Endothelial cell of umbilical vein (primary cell): Measurements from ENCODE around the gene METRN. TPM values are rescaled to one million over a fixed set of nuclear protein-coding genes. Genes with fewer than 3 reads are reported as not detected.

Experiments used
- BruUV-seq: library from RNA; stranded (reverse); fragments of 400-500 nt; replicated peaks from 2 replicates; lab custom pipeline; 2021; lab: Mats Ljungman, UMichigan
- CTCF ChIA-PET: fragments of 300-600, 350-600 bp; sonication (Branson Sonifier 250); formaldehyde crosslinking; loops from one replicate; lab custom pipeline; 2021; ENCODE audit warnings: antibody characterized with exemption, inconsistent platforms; lab: Charles Lee
- POLR2A ChIA-PET: fragments of 300-600, 350-600 bp; sonication (Branson Sonifier 250); formaldehyde crosslinking; loops from one replicate; lab custom pipeline; 2021; ENCODE audit warnings: antibody characterized with exemption, inconsistent platforms; lab: Charles Lee
- DNase-seq: peaks from one replicate; pipeline ENCODE4 v3.0.0-alpha.2; 2011; ENCODE audit warnings: low read depth, low spot score
- FAIRE-seq: peaks from 2 replicates; lab custom pipeline; 2011; peaks lifted over from hg19 to GRCh38; lab: Jason Lieb, UNC
- H2AFZ ChIP-seq: 2 replicates; pipeline ENCODE4 v1.6.0; 2012; ENCODE audit warnings: low read depth, low read length, control low read depth, inconsistent platforms
- H3K27ac ChIP-seq: 2 replicates; pipeline ENCODE4 v1.5.1; 2011; ENCODE audit warnings: low read depth, mild to moderate bottlenecking, control low read depth, low read length, moderate library complexity; ENCODE audit not compliant: insufficient read depth
- H3K27me3 ChIP-seq, 2 experiments: 2 replicates each; pipeline versions ENCODE4 v1.6.0 to v1.6.1; 2011; ENCODE audit warnings: low read length in 2 of 2, mixed read lengths in 1 of 2; ENCODE audit not compliant: control insufficient read depth in 2 of 2, insufficient read depth in 2 of 2
- H3K36me3 ChIP-seq, 2 experiments: 2 replicates in 1 of 2; 3 replicates in 1 of 2; pipeline ENCODE4 v1.5.1; 2011; ENCODE audit warnings: low read length in 2 of 2, mild to moderate bottlenecking in 1 of 2, moderate library complexity in 1 of 2; ENCODE audit not compliant: control insufficient read depth in 2 of 2, insufficient read depth in 2 of 2; ENCODE audit errors: extremely low read depth in 1 of 2
- H3K4me1 ChIP-seq: 3 replicates; pipeline ENCODE4 v1.5.1; 2011; ENCODE audit warnings: mild to moderate bottlenecking, low read length; ENCODE audit not compliant: control insufficient read depth, insufficient read depth; ENCODE audit errors: extremely low read depth
- H3K4me2 ChIP-seq: 2 replicates; pipeline ENCODE4 v1.6.1; 2011; ENCODE audit warnings: low read length, control low read depth, mixed read lengths; ENCODE audit not compliant: insufficient read depth
- H3K4me3 ChIP-seq, 3 experiments: fragments of 200-600 bp in 1 of 3; sonication (generic), shearing (Covaris generic) in 1 of 3; replicated peaks in 1 of 3; 2 replicates each; pipeline ENCODE4 v1.5.1; 2011 to 2016; ENCODE audit warnings: control low read depth in 3 of 3, low read length in 3 of 3, mild to moderate bottlenecking in 2 of 3, inconsistent platforms in 1 of 3, low read depth in 1 of 3, moderate library complexity in 1 of 3; ENCODE audit not compliant: insufficient read depth in 1 of 3
- H3K79me2 ChIP-seq: 2 replicates; pipeline ENCODE4 v1.6.0; 2012; ENCODE audit warnings: low read length, inconsistent platforms; ENCODE audit not compliant: control insufficient read depth, insufficient read depth
- H3K9ac ChIP-seq: replicated peaks from 2 replicates; pipeline ENCODE3; 2011; ENCODE audit warnings: low read length, control low read depth; ENCODE audit not compliant: insufficient read depth; ENCODE audit errors: extremely low read depth
- H3K9me1 ChIP-seq: replicated peaks from 3 replicates; pipeline ENCODE4 v1.6.0; 2011; ENCODE audit warnings: mild to moderate bottlenecking, low read length; ENCODE audit not compliant: control insufficient read depth, insufficient read depth; ENCODE audit errors: extremely low read depth
- H3K9me3 ChIP-seq: replicated peaks from 2 replicates; pipeline ENCODE4 v1.5.1; 2012; ENCODE audit warnings: low read length, inconsistent platforms; ENCODE audit not compliant: control insufficient read depth, insufficient read depth
- H4K20me1 ChIP-seq: replicated peaks from 2 replicates; pipeline ENCODE3; 2011; ENCODE audit warnings: mild to moderate bottlenecking, low read length; ENCODE audit not compliant: control insufficient read depth, insufficient read depth; ENCODE audit errors: extremely low read depth
- CTCF ChIP-seq, 2 donors: IDR thresholded peaks; 1 replicate in 1 of 2; 2 replicates in 1 of 2; pipeline ENCODE4 v1.5.1; 2011; ENCODE audit warnings: low read length in 2 of 2, mild to moderate bottlenecking in 2 of 2, moderate library complexity in 2 of 2, control low read depth in 1 of 2, inconsistent platforms in 1 of 2, low read depth in 1 of 2; ENCODE audit not compliant: insufficient read depth in 1 of 2; ENCODE audit errors: extremely low read depth in 1 of 2
- EZH2 ChIP-seq: IDR thresholded peaks from 2 replicates; pipeline ENCODE4 v1.6.1; 2012; ENCODE audit warnings: borderline replicate concordance, low read depth, mild to moderate bottlenecking, moderate library complexity, low read length, inconsistent platforms; ENCODE audit not compliant: severe bottlenecking
- FOS ChIP-seq: IDR thresholded peaks from 2 replicates; pipeline ENCODE4 v1.6.1; 2011; ENCODE audit warnings: mild to moderate bottlenecking, low read length, moderate library complexity, borderline replicate concordance; ENCODE audit not compliant: insufficient read depth
- GATA2 ChIP-seq: IDR thresholded peaks from 2 replicates; pipeline ENCODE4 v1.7.0; 2011; ENCODE audit warnings: low read depth, mild to moderate bottlenecking, moderate library complexity, mixed read lengths, low read length; ENCODE audit not compliant: insufficient read length, insufficient read depth
- JUN ChIP-seq: IDR thresholded peaks from 2 replicates; pipeline ENCODE4 v1.6.1; 2011; ENCODE audit warnings: borderline replicate concordance, low read depth; ENCODE audit not compliant: insufficient read length, insufficient read depth
- MAX ChIP-seq: IDR thresholded peaks from 2 replicates; pipeline ENCODE4 v1.6.1; 2011; ENCODE audit not compliant: insufficient read depth, insufficient read length
- MYC ChIP-seq: IDR thresholded peaks from one replicate; pipeline ENCODE4 v1.6.1; 2011; ENCODE audit warnings: mild to moderate bottlenecking, low read depth, low read length
- POLR2A ChIP-seq: IDR thresholded peaks from 2 replicates; pipeline ENCODE4 v1.6.1; 2012; ENCODE audit warnings: low read depth, mild to moderate bottlenecking, control low read depth, low read length
- POLR2AphosphoS5 ChIP-seq: IDR thresholded peaks from 2 replicates; pipeline ENCODE4 v1.6.1; 2012; ENCODE audit warnings: low read depth, mild to moderate bottlenecking, control low read depth, low read length, moderate library complexity; ENCODE audit not compliant: insufficient read depth
- dilution Hi-C: fragments of 300-500 bp; cut with MboI; formaldehyde crosslinking; loops from one replicate; pipeline ENCODE4 v1.15.0; 2019; ENCODE audit warnings: low sequenced_read_pairs; ENCODE audit not compliant: extremely low pct_ligation_motif_present
- intact Hi-C: fragments of 100-400 bp; cut with micrococcal nuclease; formaldehyde crosslinking; loops from one replicate; pipeline ENCODE4 v1.10.0; 2022
- polyA plus RNA-seq, 4 experiments: library from polyadenylated mRNA; depleted of rRNA in 3 of 4; stranded (reverse) in 3 of 4; unstranded in 1 of 4; fragments of >200 nt; gene quantifications; 2 replicates each; pipeline versions ENCODE4 v1.2.1 to v1.2.3, GENCODE V29; 2011 to 2012; ENCODE audit warnings: missing spikeins in 1 of 4
- total RNA-seq: library from RNA; stranded (reverse); gene quantifications from 2 replicates; pipeline ENCODE4 v1.2.3, GENCODE V29; 2021

METRN gene
- total and polyA plus RNA-seq, 2 donors (not counting 3 experiments of a cell fraction or from before 2014, with no cell fraction given) = 10.0 to 16.1 TPM

GRCh38 chr16:730666-731509 is 16.0 kb downstream of the METRN start:
- Histone ChIP-seq H4K20me1 (no peaks in the 10 kb centered on the region), H2AFZ (no peak overlapping the region)
- dilution Hi-C loops = no loop called here

GRCh38 chr16:732332-732731 is 17.4 kb downstream of the METRN start:
- dilution Hi-C loops = no loop called here
- Histone ChIP-seq H3K9ac (no peak overlapping the region), H4K20me1 (no peaks in the 10 kb centered on the region), H3K79me2 (no peaks in the 10 kb centered on the region), H3K9me1 (no peaks in the 10 kb centered on the region), H2AFZ (no peak overlapping the region), H3K27ac (no peak overlapping the region), H3K36me3 (peaks cover 7 to 35% of the 10 kb centered on the region in 2 experiments), H3K4me3 (no peak overlapping the region), H3K4me2 (no peak overlapping the region), H3K9me3 (no peaks in the 10 kb centered on the region), H3K4me1 (peaks cover 9% of the 10 kb centered on the region), H3K27me3 (no peaks in the 10 kb centered on the region)
- FAIRE-seq = no peak
- ChIA-PET CTCF (interaction anchor here (1.0 to 1.5 kb wide), 2 partner anchors 20 to 29 kb away, joined by 3 to 5 read pairs; no protein-coding TSS in a partner anchor), POLR2A (no interaction called here)
- intact Hi-C loops = no loop called here
- DNase-seq = no peak
- TF ChIP-seq EZH2 = no peak
- TF ChIP-seq POLR2AphosphoS5 = no peak
- TF ChIP-seq JUN = no peak
- no peak for TF ChIP-seq MAX
- no peak for TF ChIP-seq MYC
- TF ChIP-seq CTCF (IDR thresholded peaks at IDR 0.05; ENCODE audit: extremely low read depth in 1 of 2, insufficient read depth in 1 of 2, low read depth in 1 of 2, low read length in 2 of 2) = no peak
- no peak for TF ChIP-seq GATA2
- TF ChIP-seq POLR2A = no peak
- TF ChIP-seq FOS = no peak
- no TSS peak for BruUV-seq

More at GRCh38 chr16:730666-731509, 16.0 kb downstream of the METRN start:
- Histone ChIP-seq H3K9ac (no peak overlapping the region), H3K27ac (no peak overlapping the region), H3K9me1 (no peaks in the 10 kb centered on the region), H3K4me2 (no peak overlapping the region), H3K27me3 (no peaks in the 10 kb centered on the region), H3K36me3 (peaks cover 4 to 24% of the 10 kb centered on the region in 2 experiments), H3K79me2 (no peaks in the 10 kb centered on the region), H3K4me3 (no peak overlapping the region), H3K9me3 (no peaks in the 10 kb centered on the region), H3K4me1 (peaks cover 13% of the 10 kb centered on the region)
- no peak for TF ChIP-seq EZH2
- TF ChIP-seq MYC = no peak
- no peak for TF ChIP-seq JUN
- no peak for TF ChIP-seq FOS
- POLR2A ChIA-PET = no interaction called here
- DNase-seq (no peak), FAIRE-seq (no peak)
- intact Hi-C loops = no loop called here
- BruUV-seq = no TSS peak
- CTCF ChIA-PET = interaction anchor here (0.9 to 1.9 kb wide), 3 partner anchors 10 to 19 kb away, joined by 3 to 5 read pairs (median 5); partner anchors contain the start of gene ANTKMT
